Panc1 (cell line): ENCODE data around the gene ZG16. TPM values are rescaled to one million over a fixed set of nuclear protein-coding genes. Genes with fewer than 3 reads are reported as not detected.

Source experiments
- ATAC-seq: fragments of 200-7000 bp; cut with Tn5 transposase; 2 replicates; pipeline ENCODE4 v1.9.1; 2020; ENCODE audit warnings: mild to moderate bottlenecking, moderate library complexity
- BruUV-seq: library from RNA; stranded (reverse); fragments of 400-500 nt; replicated peaks from 2 replicates; lab custom pipeline; 2021; lab: Mats Ljungman, UMichigan
- CTCF ChIA-PET: fragments of 300-600 bp; sonication (Branson Sonifier 250); formaldehyde crosslinking; loops from one replicate; lab custom pipeline; 2022; ENCODE audit warnings: antibody characterized with exemption; lab: Charles Lee
- POLR2A ChIA-PET: fragments of 300-600 bp; sonication (Branson Sonifier 250); formaldehyde crosslinking; loops from one replicate; lab custom pipeline; 2022; ENCODE audit warnings: antibody characterized with exemption; lab: Charles Lee
- DNase-seq: peaks from one replicate; pipeline ENCODE4 v3.0.0-alpha.2; 2010; ENCODE audit warnings: low read depth, low spot score
- H3K27ac ChIP-seq: 2 replicates; pipeline ENCODE4 v1.5.1; 2011; ENCODE audit warnings: mild to moderate bottlenecking, low read length, inconsistent platforms
- H3K27me3 ChIP-seq: fragments of 200-500 bp; sonication (Bioruptor generic); 2 replicates; pipeline ENCODE4 v1.6.0; 2014; ENCODE audit warnings: low read length, inconsistent platforms; ENCODE audit not compliant: control insufficient read depth, insufficient read depth
- H3K36me3 ChIP-seq: fragments of 200-500 bp; sonication (Bioruptor generic); 2 replicates; pipeline ENCODE4 v1.5.1; 2014; ENCODE audit warnings: inconsistent platforms, mild to moderate bottlenecking, low read length, moderate library complexity; ENCODE audit not compliant: control insufficient read depth, insufficient read depth
- H3K4me1 ChIP-seq: 2 replicates; pipeline ENCODE4 v1.5.1; 2011; ENCODE audit warnings: inconsistent platforms, mild to moderate bottlenecking, low read length, moderate library complexity; ENCODE audit not compliant: control insufficient read depth, insufficient read depth
- H3K4me3 ChIP-seq, 2 experiments: 2 replicates each; pipeline ENCODE4 v1.5.1; 2011 to 2012; ENCODE audit warnings: low read depth in 2 of 2, low read length in 2 of 2, mild to moderate bottlenecking in 2 of 2, inconsistent platforms in 1 of 2, moderate library complexity in 1 of 2
- H3K9me3 ChIP-seq: fragments of 200-500 bp; sonication (Bioruptor generic); 2 replicates; pipeline ENCODE4 v1.5.1; 2014; ENCODE audit warnings: low read depth, mild to moderate bottlenecking, inconsistent platforms, low read length, moderate library complexity; ENCODE audit not compliant: control insufficient read depth, insufficient read depth
- POLR2AphosphoS5 ChIP-seq: IDR thresholded peaks from 2 replicates; pipeline ENCODE4 v1.6.1; 2012; ENCODE audit warnings: mild to moderate bottlenecking, low read depth, low read length, moderate library complexity
- SIN3A ChIP-seq: IDR thresholded peaks from 2 replicates; pipeline ENCODE4 v1.6.1; 2012; ENCODE audit warnings: low read depth, mild to moderate bottlenecking, low read length, moderate library complexity, borderline replicate concordance; ENCODE audit not compliant: insufficient read depth
- TCF7L2 ChIP-seq: IDR thresholded peaks from 2 replicates; pipeline ENCODE4 v1.6.1; 2011; ENCODE audit warnings: mild to moderate bottlenecking, low read depth, low read length, inconsistent platforms
- in situ Hi-C: cut with HindIII; loops from 2 replicates; pipeline ENCODE4 v1.10.0; 2016; ENCODE audit warnings: low sequenced_read_pairs, low pct_unique_long_range_greater_than_20kb
- intact Hi-C: fragments of 100-400 bp; cut with micrococcal nuclease; formaldehyde crosslinking; loops from one replicate; pipeline ENCODE4 v1.10.0; 2022; ENCODE audit not compliant: unreplicated experiment
- total RNA-seq: library from RNA; stranded (reverse); gene quantifications from one replicate; pipeline ENCODE4 v1.2.1, GENCODE V29; 2021; ENCODE audit not compliant: unreplicated experiment
- TF ChIP-seq, protein P1 (sequence below), 2 experiments: IDR thresholded peaks; 2 replicates each; pipeline ENCODE4 v1.6.1; 2011 to 2012; ENCODE audit warnings: low read depth in 2 of 2, control low read depth in 1 of 2, low read length in 1 of 2, mild to moderate bottlenecking in 1 of 2, moderate library complexity in 1 of 2; ENCODE audit not compliant: insufficient read depth in 1 of 2
- TF ChIP-seq, protein P2 (sequence below): fragments of 450-650 bp; IDR thresholded peaks from 2 replicates; pipeline ENCODE4 v1.5.1; 2017; ENCODE audit warnings: mild to moderate bottlenecking

Gene ZG16
- total RNA-seq, 1 experiment from 2014 or later, result not detected

DNA sequence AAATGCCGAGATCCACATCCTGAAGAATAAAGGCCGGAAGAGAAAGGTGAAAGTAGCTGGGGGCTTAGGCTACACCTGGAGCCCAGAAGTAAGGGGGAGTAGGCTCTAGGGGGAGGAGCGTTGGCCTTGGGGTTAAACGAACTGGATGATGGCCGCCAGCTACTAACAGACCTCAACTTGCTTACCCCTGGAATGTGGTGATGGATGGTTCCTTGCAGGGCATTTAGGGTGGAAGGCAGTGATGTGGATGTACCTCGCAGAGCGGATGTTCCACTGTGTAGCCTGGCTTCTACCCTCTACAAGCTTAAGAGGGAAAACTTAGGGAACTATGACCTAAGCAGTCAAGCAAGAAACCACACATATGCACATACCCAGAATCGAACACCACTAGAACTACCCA lies 26.0 kb downstream of the ZG16 start:
- Histone ChIP-seq H3K4me3 (peak overlapping the region in 1 of 2 experiments; percentile 69; a peak in 1 of 4 replicates), H3K9me3 (no peaks in the 10 kb centered on the region), H3K36me3 (peaks cover 18% of the 10 kb centered on the region), H3K4me1 (peaks cover 24% of the 10 kb centered on the region), H3K27ac (peak overlapping the region; percentile 97), H3K27me3 (no peaks in the 10 kb centered on the region)
- intact Hi-C loops, result no loop called here
- POLR2A ChIA-PET, result interaction anchor here (0.8 to 1.4 kb wide), 2 partner anchors 9 to 10 kb away, joined by 3 to 14 read pairs; no protein-coding TSS in a partner anchor
- ATAC-seq (no peak), DNase-seq (no peak)
- TF ChIP-seq POLR2AphosphoS5 (peak; percentile 44), TCF7L2 (no peak)
- TSS peak; percentile 66 for BruUV-seq
- in situ Hi-C loops, result no loop called here
- CTCF ChIA-PET, result interaction anchor here (1.1 kb wide), 1 partner anchor 103 kb away, joined by 6 read pairs; no protein-coding TSS in a partner anchor

DNA sequence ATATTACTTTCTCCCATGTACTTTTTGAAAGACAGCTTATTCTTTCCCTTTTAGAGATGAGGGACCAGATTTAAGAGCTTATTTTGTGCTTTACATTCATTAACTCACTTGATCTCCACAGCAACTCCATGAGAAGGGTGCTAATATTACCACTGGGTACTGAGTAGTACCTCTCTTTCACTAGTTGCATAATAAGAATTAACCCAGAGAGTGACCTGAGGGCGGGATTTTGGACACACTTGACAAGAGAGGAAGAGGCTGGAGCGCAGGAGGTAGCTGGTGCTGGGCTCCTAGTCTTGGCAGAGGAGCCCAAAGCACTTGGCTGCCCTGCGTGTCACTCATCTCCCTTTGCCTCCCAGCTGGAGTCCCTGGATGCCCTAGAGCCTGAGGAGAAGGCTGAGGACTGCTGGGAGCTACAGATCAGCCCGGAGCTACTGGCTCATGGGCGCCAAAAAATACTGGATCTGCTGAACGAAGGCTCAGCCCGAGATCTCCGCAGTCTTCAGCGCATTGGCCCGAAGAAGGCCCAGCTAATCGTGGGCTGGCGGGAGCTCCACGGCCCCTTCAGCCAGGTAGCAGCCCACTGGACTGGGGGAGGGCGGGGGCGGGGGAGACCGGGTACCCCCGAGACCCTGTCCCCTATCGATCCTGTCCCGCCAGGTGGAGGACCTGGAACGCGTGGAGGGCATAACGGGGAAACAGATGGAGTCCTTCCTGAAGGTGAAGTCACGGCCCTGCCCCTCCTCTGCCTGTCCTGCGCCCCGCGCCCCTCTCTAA lies 26.6 kb downstream of the ZG16 start:
- Histone ChIP-seq H3K4me1 (peaks cover 24% of the 10 kb centered on the region), H3K36me3 (peaks cover 14% of the 10 kb centered on the region), H3K4me3 (peak overlapping the region; percentile 57 to 69), H3K9me3 (no peaks in the 10 kb centered on the region), H3K27ac (peak overlapping the region; percentile 97), H3K27me3 (no peaks in the 10 kb centered on the region)
- in situ Hi-C loops (no loop called here), intact Hi-C loops (no loop called here)
- ATAC-seq (peak; percentile 8), DNase-seq (no peak)
- POLR2A ChIA-PET, result interaction anchor here (0.7 to 1.4 kb wide), 3 partner anchors 10 to 192 kb away, joined by 3 to 14 read pairs (median 7); no protein-coding TSS in a partner anchor
- no TSS peak for BruUV-seq
- CTCF ChIA-PET, result interaction anchor here (1.1 kb wide), 1 partner anchor 104 kb away, joined by 6 read pairs; no protein-coding TSS in a partner anchor
- TF ChIP-seq, protein P1, sequence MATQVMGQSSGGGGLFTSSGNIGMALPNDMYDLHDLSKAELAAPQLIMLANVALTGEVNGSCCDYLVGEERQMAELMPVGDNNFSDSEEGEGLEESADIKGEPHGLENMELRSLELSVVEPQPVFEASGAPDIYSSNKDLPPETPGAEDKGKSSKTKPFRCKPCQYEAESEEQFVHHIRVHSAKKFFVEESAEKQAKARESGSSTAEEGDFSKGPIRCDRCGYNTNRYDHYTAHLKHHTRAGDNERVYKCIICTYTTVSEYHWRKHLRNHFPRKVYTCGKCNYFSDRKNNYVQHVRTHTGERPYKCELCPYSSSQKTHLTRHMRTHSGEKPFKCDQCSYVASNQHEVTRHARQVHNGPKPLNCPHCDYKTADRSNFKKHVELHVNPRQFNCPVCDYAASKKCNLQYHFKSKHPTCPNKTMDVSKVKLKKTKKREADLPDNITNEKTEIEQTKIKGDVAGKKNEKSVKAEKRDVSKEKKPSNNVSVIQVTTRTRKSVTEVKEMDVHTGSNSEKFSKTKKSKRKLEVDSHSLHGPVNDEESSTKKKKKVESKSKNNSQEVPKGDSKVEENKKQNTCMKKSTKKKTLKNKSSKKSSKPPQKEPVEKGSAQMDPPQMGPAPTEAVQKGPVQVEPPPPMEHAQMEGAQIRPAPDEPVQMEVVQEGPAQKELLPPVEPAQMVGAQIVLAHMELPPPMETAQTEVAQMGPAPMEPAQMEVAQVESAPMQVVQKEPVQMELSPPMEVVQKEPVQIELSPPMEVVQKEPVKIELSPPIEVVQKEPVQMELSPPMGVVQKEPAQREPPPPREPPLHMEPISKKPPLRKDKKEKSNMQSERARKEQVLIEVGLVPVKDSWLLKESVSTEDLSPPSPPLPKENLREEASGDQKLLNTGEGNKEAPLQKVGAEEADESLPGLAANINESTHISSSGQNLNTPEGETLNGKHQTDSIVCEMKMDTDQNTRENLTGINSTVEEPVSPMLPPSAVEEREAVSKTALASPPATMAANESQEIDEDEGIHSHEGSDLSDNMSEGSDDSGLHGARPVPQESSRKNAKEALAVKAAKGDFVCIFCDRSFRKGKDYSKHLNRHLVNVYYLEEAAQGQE (IDR thresholded peaks at IDR 0.05; ENCODE audit: insufficient read depth in 1 of 2, low read depth in 2 of 2, low read length in 1 of 2), result no peak
- TF ChIP-seq, protein P2, sequence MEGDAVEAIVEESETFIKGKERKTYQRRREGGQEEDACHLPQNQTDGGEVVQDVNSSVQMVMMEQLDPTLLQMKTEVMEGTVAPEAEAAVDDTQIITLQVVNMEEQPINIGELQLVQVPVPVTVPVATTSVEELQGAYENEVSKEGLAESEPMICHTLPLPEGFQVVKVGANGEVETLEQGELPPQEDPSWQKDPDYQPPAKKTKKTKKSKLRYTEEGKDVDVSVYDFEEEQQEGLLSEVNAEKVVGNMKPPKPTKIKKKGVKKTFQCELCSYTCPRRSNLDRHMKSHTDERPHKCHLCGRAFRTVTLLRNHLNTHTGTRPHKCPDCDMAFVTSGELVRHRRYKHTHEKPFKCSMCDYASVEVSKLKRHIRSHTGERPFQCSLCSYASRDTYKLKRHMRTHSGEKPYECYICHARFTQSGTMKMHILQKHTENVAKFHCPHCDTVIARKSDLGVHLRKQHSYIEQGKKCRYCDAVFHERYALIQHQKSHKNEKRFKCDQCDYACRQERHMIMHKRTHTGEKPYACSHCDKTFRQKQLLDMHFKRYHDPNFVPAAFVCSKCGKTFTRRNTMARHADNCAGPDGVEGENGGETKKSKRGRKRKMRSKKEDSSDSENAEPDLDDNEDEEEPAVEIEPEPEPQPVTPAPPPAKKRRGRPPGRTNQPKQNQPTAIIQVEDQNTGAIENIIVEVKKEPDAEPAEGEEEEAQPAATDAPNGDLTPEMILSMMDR, result no peak
- TF ChIP-seq TCF7L2 (no peak), SIN3A (no peak), POLR2AphosphoS5 (no peak; the same call in 1 of the 2 replicates)
